ENCODE results near the gene PFKFB2. TPM values are rescaled to one million over a fixed set of nuclear protein-coding genes. Genes with fewer than 3 reads are reported as not detected.

The PFKFB2 gene
- total RNA-seq, 1 donor from 2014 or later = 7.2 TPM

DNA sequence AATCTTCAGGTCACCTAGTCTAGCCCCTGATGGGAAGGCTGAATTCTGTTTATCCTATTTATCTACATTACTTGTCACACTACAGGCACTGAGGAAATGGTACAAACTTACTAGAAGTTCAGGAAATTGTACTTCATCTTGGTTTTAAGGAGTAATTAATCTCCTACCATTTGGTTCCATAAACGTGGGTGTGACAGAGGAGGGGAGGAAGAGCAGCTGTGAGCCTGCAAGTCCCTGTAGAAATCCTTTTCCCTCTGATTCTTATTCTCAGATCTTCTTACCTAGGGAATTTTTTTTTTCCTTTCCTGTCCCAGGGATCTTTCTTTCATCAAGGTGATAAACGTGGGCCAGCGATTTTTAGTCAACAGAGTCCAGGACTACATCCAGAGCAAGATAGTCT lies 14.1 kb downstream of the PFKFB2 start:
- no peak for DNase-seq (ENCODE audit: low spot score)

DNA sequence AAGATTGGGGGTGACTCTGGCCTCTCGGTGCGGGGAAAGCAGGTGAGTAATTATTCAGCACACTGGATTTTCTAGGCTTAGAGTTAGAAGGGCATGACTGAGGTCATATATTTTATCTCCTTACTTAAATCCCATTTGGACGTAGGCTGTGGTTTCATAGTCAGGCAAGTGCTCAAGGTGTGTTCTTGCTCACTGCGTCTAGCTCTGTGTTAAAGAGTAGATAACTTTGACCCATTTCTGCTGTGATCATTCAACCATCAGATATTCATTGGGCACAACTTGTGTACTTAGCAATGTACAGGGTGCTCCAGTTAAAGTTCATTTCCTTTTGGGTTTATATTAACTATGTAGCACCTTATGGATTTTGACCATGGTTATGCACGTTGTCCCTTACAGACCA lies 14.6 kb downstream of the PFKFB2 start:
- no peak for DNase-seq (ENCODE audit: low spot score)

DNA sequence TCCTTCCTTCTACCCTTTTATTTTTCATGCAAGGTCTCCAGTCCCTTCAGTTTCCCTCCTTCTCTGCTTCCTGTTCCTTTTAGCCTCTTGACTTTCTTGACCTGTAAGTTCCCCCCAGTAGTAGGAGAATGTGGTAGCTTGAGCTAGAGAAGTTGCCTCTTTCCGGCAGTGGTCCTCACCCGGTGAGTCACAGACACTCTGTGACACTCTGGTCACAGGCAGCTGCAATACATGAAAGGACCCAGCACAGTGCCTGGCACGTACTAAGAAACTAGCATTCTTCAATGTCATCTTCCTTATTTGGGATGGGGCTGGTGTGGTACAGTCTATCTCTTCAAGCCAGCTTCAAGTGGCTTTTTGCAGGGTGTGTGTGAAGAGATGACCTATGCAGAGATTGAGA lies 16.0 kb downstream of the PFKFB2 start:
- DNase-seq (ENCODE audit: low spot score) = no peak

DNA sequence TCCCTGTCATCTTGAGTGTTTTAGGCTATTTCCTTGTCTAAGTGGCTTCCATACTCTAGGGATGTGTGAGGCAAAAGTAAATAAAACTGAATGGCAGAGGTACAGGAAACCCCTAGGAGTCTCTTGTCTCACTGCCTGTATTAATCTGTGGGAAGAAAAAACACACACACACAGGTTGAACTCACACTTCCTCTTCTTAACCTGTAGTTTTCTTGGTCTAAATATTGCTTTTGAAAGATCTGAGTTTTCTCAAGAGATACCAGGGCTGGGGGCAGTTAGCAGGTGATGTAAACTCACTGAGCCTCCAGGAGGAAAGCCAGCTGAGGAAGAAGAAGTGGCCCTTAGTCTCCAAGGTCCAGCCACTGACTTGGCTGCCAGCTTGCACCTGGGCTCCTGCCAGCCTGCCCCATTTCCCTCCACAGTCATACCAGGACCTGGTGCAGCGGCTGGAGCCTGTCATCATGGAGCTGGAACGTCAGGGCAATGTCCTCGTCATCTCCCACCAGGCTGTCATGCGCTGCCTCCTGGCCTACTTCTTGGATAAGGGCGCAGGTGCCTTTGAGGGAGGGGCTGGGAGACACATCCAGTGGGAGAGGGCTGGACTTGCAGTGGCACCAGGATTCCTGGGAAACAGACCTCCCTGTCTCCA lies 16.9 kb downstream of the PFKFB2 start:
- DNase-seq (ENCODE audit: low spot score) = no peak

DNA sequence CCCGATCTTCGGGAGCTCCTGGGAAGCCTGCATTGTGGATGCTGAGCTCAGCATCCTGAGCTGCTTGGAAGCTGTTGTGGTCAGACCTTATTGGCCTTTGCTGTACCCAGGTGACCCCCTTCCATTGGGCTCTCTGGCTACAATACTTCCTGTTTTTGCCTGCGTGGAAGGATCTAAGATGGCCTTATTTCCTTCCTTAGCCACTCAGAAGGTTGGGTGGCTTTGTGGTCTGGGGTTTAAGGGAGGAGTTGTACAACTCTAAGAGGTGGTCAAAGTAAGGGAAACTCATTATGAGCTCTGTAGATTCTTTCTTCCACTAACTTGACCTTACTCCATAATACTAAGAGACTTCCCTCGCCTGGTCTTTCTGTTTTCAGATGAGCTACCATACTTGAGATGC lies 17.7 kb downstream of the PFKFB2 start:
- no peak for DNase-seq (ENCODE audit: low spot score)

DNA sequence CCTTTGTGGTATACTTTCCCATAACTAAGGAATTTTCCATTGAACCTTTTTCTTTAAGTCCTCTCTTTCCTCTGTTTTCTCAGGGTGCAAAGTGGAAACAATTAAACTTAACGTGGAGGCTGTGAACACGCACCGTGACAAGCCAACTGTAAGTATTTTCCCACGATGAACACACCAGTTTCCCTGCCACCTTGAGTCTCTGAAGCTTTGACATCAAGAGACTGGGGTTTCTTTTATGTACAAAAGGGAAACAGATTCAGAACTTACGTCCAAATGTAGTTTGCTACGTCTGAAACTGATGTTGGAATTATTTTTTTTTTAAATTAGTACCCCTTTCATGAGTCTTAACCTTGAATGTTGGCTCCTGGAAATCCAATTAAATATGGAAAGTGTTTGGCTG lies 18.4 kb downstream of the PFKFB2 start:
- no peak for DNase-seq (ENCODE audit: low spot score)

DNA sequence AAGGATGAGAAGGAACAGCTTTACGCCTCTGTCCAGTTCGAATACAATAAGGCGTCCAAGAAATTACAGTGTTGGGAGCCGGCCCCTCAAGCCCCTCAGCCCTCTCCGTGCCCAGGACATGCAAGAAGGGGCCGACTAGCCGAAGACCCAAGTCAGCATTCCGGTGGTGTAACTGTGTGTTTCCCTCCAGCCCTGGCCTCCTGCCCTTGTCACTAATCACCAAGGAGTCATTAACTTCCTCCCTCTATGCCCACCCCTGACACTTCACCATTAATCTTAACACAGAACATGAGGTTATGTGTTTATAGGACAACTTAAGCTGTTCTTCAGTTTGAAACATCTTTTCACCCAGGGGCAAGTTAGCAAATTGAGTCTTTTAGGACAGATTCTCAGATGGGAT lies 19.2 kb downstream of the PFKFB2 start:
- DNase-seq (ENCODE audit: low spot score) = no peak

DNA sequence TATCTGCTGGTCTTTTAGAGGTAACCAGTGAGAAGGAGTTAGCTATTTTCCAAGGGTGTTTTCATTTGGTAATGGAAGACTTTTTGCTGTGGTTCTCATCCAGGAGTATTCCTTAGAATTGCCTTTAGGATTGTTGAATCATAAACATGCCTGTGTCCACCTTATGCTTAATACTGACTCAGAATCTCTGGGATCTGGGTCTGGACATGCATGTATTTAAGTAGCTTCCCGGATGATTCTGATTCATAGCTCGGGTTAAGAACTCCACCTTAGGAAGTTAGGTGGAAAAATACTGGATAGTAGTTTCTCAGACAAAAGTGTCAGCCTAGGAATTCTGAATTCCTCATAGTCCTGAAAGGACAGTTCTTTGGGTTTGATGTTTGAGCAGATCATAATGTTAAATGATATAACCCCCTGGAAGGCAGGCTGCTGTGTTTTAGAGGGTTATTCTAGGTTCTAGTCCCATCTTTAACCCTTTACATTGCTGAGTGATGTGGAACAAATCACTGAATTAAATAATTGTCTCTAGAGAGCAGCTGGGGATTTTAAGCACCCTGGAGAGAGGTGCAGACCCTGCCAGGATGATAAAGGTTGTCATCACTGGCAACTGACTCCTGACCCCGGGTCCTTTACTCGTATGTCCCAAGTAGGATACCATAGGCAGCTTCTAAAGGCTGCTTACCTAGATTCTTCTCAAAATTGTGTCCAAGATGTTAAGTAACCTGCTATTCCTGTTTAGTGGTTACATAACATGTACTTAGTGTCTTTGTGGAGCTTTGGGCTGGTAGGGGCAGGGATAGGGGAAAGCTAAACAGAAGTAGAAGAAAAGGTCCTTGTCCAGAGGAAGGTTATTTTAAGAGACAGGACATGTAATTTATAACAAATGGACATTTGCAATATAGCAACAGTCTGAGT lies 21.1 kb downstream of the PFKFB2 start:
- no peak for DNase-seq (ENCODE audit: low spot score)

DNA sequence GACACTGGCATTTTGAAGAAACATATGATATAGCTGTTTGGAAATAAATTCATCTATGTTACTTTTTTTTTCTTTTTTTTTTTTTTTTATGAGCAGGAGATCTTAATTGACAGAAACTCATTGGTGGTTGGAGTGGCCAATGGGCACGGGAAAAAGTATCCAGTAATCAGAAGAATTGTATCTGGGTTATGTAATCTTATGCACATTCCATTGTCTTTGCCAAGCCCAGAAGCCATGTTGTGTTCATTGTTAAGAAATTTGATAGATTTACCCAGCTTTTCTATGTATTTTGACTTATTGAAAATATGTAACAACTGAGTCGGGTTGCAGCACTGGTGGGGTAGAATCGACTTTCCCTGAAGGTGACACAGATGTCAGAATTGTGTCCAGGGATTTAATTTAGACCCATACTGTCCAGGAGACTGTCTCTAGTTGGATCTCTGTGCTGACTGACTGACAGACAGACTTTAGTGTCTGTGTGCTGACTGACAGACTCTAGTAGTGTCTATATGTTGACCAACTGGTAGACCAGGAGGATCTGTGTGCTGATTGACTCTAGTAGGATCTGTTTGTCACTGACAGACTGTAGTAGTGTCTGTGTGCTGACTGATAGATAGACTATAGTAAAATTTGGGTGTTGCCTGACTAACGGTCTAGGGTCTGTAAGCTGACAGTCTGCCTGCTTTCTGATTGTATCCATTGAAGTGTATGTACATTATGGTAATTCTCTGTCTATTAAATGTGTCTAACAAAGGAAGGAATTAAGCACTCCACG lies 23.3 kb downstream of the PFKFB2 start:
- no peak for DNase-seq (ENCODE audit: low spot score)

DNA sequence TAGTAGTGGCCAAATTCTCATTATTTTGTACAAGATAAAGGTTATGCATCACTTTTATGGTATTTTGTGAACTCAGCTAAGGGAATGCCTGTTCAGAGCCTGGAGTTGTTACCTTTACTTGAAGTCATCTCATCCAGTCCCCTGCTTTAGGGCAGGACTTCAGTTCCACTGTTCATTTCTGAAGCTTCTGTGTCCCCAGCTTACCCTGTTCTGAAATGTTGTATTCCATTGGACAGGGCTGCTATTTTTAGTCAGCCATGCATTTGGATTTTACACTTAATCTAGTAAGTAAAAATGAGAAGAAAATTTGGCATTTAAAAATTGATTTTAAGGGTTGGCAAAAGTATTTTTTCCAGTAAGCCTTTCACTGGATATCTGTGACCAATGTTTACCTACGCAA lies 23.9 kb downstream of the PFKFB2 start:
- DNase-seq (ENCODE audit: low spot score) = no peak

DNA sequence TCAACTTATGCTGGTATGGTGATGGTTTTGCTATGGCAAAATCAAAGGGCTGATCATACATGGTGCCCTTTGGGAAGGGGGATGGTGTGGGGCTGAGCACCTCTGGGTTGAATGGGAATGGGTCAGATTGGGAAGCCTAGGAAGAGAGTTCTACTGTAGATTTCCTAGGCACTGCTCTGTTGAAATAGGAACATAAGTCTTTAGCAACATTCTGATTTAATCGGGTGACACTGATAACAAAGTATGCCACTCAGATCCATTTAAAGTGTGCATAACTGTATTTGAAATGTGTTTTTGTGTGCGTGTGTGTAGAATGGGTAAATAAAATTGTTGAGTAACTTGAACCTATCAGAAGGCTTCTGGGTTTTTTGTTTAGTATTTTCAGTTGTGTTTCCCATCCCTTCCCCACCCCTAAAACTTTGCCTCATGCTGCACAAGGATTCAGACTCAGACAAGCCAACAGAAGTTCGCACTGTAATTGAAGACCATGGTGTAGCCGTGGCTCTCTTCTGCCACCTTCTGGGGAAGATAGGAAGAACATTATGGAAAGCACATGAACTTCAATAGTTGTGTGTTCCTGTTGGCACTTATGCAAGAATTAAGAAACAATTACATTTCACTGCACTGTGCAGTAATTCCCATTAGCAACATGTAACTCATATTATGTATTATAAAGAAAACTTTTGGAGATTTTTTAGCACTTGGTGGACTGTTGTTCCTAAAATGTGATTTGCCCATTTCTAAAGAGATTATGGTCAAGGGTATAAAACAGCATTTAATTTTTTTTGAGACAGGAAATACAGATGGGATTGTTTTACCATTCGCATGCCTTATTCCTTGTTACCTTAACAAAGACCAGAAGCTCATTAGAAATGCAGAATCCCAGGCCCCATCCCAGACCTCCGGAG lies 24.6 kb downstream of the PFKFB2 start:
- DNase-seq (ENCODE audit: low spot score) = peak; percentile 85

DNA sequence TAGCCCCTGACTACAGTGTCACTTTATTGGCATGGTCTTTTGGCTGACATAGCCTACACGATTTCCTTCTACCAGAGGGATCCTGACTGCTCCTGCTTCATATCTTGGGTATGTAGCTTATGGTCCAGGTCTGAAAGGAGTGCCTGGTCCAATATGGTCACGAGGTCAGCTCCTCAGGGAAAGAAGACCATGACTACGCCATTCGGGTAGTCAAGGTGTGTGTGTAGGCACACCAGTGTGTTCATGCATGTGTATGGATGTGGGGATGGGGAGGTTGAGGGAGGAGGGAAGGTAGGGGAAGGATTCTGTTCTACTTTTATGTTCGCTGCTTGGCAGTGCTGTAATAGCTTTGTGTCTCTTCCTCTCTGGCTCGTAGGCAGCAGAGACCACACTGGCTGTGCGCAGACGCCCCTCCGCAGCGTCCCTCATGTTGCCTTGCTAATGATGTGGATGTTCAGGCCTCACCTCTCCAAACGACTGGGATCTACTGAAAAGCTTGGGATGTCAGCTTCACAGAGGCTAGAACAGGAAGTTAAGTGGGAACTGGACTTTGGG lies 25.6 kb downstream of the PFKFB2 start:
- no peak for DNase-seq (ENCODE audit: low spot score)

DNA sequence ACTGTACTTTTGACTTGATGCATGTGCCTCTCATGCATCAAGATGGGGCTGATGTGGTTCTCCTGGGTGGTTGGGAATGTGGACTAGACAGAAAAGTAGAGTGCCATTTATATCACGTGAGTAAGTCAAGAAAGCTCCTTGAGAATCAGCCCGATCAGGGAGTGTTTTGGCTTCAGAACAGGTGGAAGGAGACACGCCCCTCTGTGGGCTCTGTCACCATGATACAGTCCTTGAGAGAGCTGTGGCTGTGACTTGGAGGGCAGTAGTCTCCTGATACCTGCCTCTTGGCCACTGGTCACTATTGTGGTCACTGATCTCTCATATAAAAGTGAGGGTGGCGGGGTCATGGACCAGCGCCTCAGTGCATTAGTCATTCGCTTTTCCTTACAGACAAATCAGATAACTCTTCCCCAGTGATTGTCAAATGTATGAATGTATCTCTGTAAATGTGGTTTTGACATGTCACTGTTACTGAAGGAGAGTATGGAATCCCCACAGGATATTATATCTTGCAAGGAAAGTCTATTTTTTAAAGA lies 26.7 kb downstream of the PFKFB2 start:
- DNase-seq (ENCODE audit: low spot score) = no peak

DNA sequence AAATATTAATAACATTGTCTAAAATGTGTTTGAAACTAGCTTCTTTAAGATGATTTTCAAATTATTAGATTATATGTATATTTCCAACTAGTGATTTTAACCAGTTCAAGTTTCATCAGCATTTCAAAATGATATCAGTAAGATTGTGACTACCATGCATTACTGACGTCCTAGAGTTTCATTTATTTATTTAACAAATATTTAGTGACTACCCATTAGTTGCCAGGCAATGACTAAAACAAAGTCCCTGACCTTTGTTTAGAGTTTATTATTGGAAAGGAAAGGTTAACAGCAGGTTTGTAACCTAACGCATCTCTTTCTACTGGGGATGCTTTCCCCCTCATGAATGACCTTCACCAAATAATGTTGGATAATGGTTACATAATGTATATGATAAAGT lies 28.0 kb downstream of the PFKFB2 start:
- no peak for DNase-seq (ENCODE audit: low spot score)

DNA sequence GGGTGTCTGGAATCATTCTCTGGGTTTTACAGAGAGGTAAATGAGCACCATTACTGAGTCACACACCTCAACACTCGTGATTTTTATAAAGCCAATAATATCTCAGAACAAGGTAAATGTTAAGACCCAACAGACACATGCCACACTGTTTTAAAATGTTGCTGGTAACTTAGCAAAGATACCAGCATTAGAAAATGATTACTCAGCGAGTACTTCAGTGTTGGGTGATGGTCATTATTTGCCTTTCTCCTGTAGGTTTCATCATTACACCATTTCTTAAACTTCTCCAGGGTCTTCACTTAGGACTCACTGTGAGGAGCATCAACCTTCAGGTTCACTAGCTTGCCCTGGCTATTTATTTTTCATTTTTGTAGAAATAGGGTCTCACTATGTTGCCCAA lies 28.7 kb downstream of the PFKFB2 start:
- no peak for DNase-seq (ENCODE audit: low spot score)

DNA sequence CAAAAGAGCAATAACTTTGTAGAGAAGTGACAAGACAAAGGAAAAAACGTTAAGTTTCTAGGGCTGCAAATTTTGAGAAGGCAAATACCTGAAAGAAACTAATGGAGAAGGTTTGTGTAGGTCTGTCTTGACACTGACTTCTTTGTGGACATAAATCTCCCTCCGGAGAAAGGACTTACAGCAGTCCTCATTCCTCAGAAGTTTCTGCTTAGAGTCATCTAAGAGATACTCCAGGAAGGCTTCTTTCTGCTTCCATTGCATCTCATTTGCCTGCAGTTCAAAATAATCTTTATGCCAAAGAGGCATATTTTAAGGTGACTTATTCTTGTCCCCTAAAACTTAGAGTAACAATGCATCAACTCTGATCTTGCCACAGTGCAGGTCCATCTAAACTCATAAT lies 31.2 kb downstream of the PFKFB2 start:
- DNase-seq (ENCODE audit: low spot score) = peak; percentile 11

DNA sequence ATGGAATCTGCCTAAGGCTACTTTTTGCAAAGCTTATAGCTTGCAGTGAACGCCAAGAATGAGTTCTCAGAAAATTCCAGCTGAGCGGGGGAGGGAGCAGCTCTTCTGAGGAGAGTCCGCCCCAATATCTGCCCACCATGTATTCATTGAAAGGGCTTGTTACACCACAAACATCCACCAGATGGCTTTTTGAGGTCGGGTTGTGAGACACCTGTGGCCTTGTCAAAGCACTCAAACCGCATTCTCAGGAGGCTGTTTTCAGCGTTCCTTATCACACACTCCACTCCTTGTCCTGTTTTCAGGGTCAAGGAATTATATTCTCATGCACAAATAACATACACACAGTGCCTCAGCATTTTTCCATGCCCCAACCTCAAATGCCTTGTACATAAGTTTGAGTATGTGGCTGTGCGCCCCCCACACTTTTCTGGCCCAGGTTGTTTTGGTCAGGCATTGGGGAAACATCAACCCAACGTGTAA lies 31.7 kb downstream of the PFKFB2 start:
- DNase-seq (ENCODE audit: low spot score) = peak; percentile 71

DNA sequence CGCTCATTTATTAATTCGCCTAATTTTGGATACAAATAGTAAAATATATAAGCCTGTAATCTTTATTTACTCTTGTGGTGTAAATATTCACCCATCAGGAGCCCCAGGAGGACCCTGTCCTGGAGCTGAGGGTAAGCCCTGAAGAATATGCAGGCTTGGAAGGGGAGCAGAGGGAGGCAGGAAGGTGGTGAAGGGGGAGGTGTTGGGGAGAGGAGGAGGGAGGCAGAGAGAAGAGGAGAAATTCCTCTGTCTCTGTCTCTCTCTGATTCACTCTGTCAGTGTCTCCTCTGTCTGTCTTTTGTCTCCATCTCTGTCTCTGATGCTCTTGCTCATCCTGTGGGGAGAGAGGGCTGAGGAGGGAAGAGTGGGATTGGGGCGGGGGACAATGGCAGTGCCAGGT lies 32.8 kb downstream of the PFKFB2 start:
- DNase-seq (ENCODE audit: low spot score) = no peak

DNA sequence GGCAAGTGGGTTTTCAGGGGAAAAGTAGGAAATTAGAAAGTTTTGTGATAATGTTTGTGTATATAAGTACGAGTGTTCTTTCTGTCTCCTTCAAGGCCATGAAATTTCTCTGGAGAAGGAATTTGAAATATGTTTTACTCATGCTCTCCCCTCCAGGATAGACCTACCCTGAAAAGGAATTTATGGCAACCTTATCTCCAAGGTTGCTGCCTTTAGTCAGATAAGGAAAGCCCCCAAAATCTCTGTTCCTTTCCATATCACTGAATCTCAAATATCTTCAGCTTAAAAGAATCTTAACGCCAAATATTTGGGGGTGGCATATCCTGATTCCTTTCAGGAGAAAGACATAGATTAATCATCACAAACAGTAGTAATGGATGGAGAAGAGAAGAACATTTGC lies 35.1 kb downstream of the PFKFB2 start:
- peak; percentile 31 for DNase-seq (ENCODE audit: low spot score)
